ENCODE data around the gene SEC24D.

SEC24D gene

GRCh38 chr4:118751629-118752323, 84.2 kb downstream of the SEC24D start:
- no peaks in the 10 kb centered on the region for H3K9me3 ChIP-seq (ENCODE audit: control insufficient read depth, low read length)
- H3K27ac ChIP-seq (ENCODE audit: low read depth, low read length, severe bottlenecking), result no peak overlapping the region
- peaks cover 58% of the 10 kb centered on the region for H3K36me3 ChIP-seq (ENCODE audit: control insufficient read depth, insufficient read depth, low read length)
- WGBS, 2 experiments (ENCODE audit: insufficient coverage in 2 of 2), result 100% methylated on average over 1 of the region's 2 CpGs; no CpG with 5 or more reads in 1 of the 2 experiments
- no peak overlapping the region for H3K4me3 ChIP-seq (ENCODE audit: extremely low read depth, insufficient read depth, low read length, poor library complexity, severe bottlenecking)
- H3K4me1 ChIP-seq (ENCODE audit: control insufficient read depth, insufficient read depth, low read length, poor library complexity, severe bottlenecking), result no peaks in the 10 kb centered on the region

- Histone ChIP-seq H3K4me3 (ENCODE audit: extremely low read depth, insufficient read depth, low read length, poor library complexity, severe bottlenecking) (no peak overlapping the region), H3K27ac (ENCODE audit: low read depth, low read length, severe bottlenecking) (no peak overlapping the region), H3K4me1 (ENCODE audit: control insufficient read depth, insufficient read depth, low read length, poor library complexity, severe bottlenecking) (no peaks in the 10 kb centered on the region), H3K36me3 (ENCODE audit: control insufficient read depth, insufficient read depth, low read length) (peaks cover 68% of the 10 kb centered on the region), H3K9me3 (ENCODE audit: control insufficient read depth, low read length) (no peaks in the 10 kb centered on the region)
- WGBS, 2 experiments (ENCODE audit: insufficient coverage in 2 of 2), result 77 to 93% methylated on average over 3 of the region's 5 CpGs
Observed at GRCh38 chr4:118749347-118749988, 86.5 kb downstream of the SEC24D start.

GRCh38 chr4:118746251-118746919, 89.5 kb downstream of the SEC24D start:
- Histone ChIP-seq H3K4me1 (ENCODE audit: control insufficient read depth, insufficient read depth, low read length, poor library complexity, severe bottlenecking) (no peaks in the 10 kb centered on the region), H3K4me3 (ENCODE audit: extremely low read depth, insufficient read depth, low read length, poor library complexity, severe bottlenecking) (no peak overlapping the region), H3K27ac (ENCODE audit: low read depth, low read length, severe bottlenecking) (no peak overlapping the region), H3K36me3 (ENCODE audit: control insufficient read depth, insufficient read depth, low read length) (peaks cover 73% of the 10 kb centered on the region), H3K9me3 (ENCODE audit: control insufficient read depth, low read length) (no peaks in the 10 kb centered on the region)
- WGBS, 2 experiments (ENCODE audit: insufficient coverage in 2 of 2), result 71 to 88% methylated on average over 1 to 2 of the region's 2 CpGs

- H3K36me3 ChIP-seq (ENCODE audit: control insufficient read depth, insufficient read depth, low read length), result peaks cover 75% of the 10 kb centered on the region
- H3K9me3 ChIP-seq (ENCODE audit: control insufficient read depth, low read length), result no peaks in the 10 kb centered on the region
- WGBS, 2 experiments (ENCODE audit: insufficient coverage in 2 of 2), result 90 to 100% methylated on average over 1 of the region's 3 CpGs
- H3K4me3 ChIP-seq (ENCODE audit: extremely low read depth, insufficient read depth, low read length, poor library complexity, severe bottlenecking), result no peak overlapping the region
- no peaks in the 10 kb centered on the region for H3K4me1 ChIP-seq (ENCODE audit: control insufficient read depth, insufficient read depth, low read length, poor library complexity, severe bottlenecking)
- H3K27ac ChIP-seq (ENCODE audit: low read depth, low read length, severe bottlenecking), result no peak overlapping the region
Observed at GRCh38 chr4:118745357-118745756, 90.6 kb downstream of the SEC24D start.

GRCh38 chr4:118743867-118744266, 92.1 kb downstream of the SEC24D start:
- 94 to 100% methylated on average over 3 to 4 of the region's 4 CpGs for WGBS, 2 experiments (ENCODE audit: insufficient coverage in 2 of 2)
- Histone ChIP-seq H3K4me3 (ENCODE audit: extremely low read depth, insufficient read depth, low read length, poor library complexity, severe bottlenecking) (no peak overlapping the region), H3K4me1 (ENCODE audit: control insufficient read depth, insufficient read depth, low read length, poor library complexity, severe bottlenecking) (no peaks in the 10 kb centered on the region), H3K27ac (ENCODE audit: low read depth, low read length, severe bottlenecking) (no peak overlapping the region), H3K36me3 (ENCODE audit: control insufficient read depth, insufficient read depth, low read length) (peaks cover 77% of the 10 kb centered on the region), H3K9me3 (ENCODE audit: control insufficient read depth, low read length) (no peaks in the 10 kb centered on the region)

GRCh38 chr4:118742050-118742449, 93.9 kb downstream of the SEC24D start:
- Histone ChIP-seq H3K36me3 (ENCODE audit: control insufficient read depth, insufficient read depth, low read length) (peaks cover 72% of the 10 kb centered on the region), H3K9me3 (ENCODE audit: control insufficient read depth, low read length) (no peaks in the 10 kb centered on the region), H3K4me3 (ENCODE audit: extremely low read depth, insufficient read depth, low read length, poor library complexity, severe bottlenecking) (no peak overlapping the region), H3K27ac (ENCODE audit: low read depth, low read length, severe bottlenecking) (no peak overlapping the region), H3K4me1 (ENCODE audit: control insufficient read depth, insufficient read depth, low read length, poor library complexity, severe bottlenecking) (no peaks in the 10 kb centered on the region)

- peaks cover 70% of the 10 kb centered on the region for H3K36me3 ChIP-seq (ENCODE audit: control insufficient read depth, insufficient read depth, low read length)
- no peak overlapping the region for H3K27ac ChIP-seq (ENCODE audit: low read depth, low read length, severe bottlenecking)
- H3K4me1 ChIP-seq (ENCODE audit: control insufficient read depth, insufficient read depth, low read length, poor library complexity, severe bottlenecking), result no peaks in the 10 kb centered on the region
- no peak overlapping the region for H3K4me3 ChIP-seq (ENCODE audit: extremely low read depth, insufficient read depth, low read length, poor library complexity, severe bottlenecking)
- no peaks in the 10 kb centered on the region for H3K9me3 ChIP-seq (ENCODE audit: control insufficient read depth, low read length)
- 81 to 100% methylated on average over 3 of the region's 6 CpGs for WGBS, 2 experiments (ENCODE audit: insufficient coverage in 2 of 2)
Observed at GRCh38 chr4:118741301-118741855, 94.5 kb downstream of the SEC24D start.

GRCh38 chr4:118740869-118741268, 95.1 kb downstream of the SEC24D start:
- H3K36me3 ChIP-seq (ENCODE audit: control insufficient read depth, insufficient read depth, low read length), result peaks cover 73% of the 10 kb centered on the region

GRCh38 chr4:118739022-118739713, 96.8 kb downstream of the SEC24D start:
- no peaks in the 10 kb centered on the region for H3K4me1 ChIP-seq (ENCODE audit: control insufficient read depth, insufficient read depth, low read length, poor library complexity, severe bottlenecking)
- peaks cover 78% of the 10 kb centered on the region for H3K36me3 ChIP-seq (ENCODE audit: control insufficient read depth, insufficient read depth, low read length)
- no peak overlapping the region for H3K27ac ChIP-seq (ENCODE audit: low read depth, low read length, severe bottlenecking)
- H3K4me3 ChIP-seq (ENCODE audit: extremely low read depth, insufficient read depth, low read length, poor library complexity, severe bottlenecking), result no peak overlapping the region
- 67 to 86% methylated on average over 1 to 2 of the region's 2 CpGs for WGBS, 2 experiments (ENCODE audit: insufficient coverage in 2 of 2)
- no peaks in the 10 kb centered on the region for H3K9me3 ChIP-seq (ENCODE audit: control insufficient read depth, low read length)

More at GRCh38 chr4:118740869-118741268, 95.1 kb downstream of the SEC24D start:
- Histone ChIP-seq H3K4me3 (ENCODE audit: extremely low read depth, insufficient read depth, low read length, poor library complexity, severe bottlenecking) (no peak overlapping the region), H3K4me1 (ENCODE audit: control insufficient read depth, insufficient read depth, low read length, poor library complexity, severe bottlenecking) (no peaks in the 10 kb centered on the region), H3K27ac (ENCODE audit: low read depth, low read length, severe bottlenecking) (no peak overlapping the region), H3K9me3 (ENCODE audit: control insufficient read depth, low read length) (no peaks in the 10 kb centered on the region)
- WGBS, 2 experiments (ENCODE audit: insufficient coverage in 2 of 2), result no CpG with 5 or more reads among the region's 5 CpGs

- 90 to 93% methylated on average over 3 of the region's 3 CpGs for WGBS, 2 experiments (ENCODE audit: insufficient coverage in 2 of 2)
- peaks cover 73% of the 10 kb centered on the region for H3K36me3 ChIP-seq (ENCODE audit: control insufficient read depth, insufficient read depth, low read length)
- no peaks in the 10 kb centered on the region for H3K9me3 ChIP-seq (ENCODE audit: control insufficient read depth, low read length)
- no peak overlapping the region for H3K4me3 ChIP-seq (ENCODE audit: extremely low read depth, insufficient read depth, low read length, poor library complexity, severe bottlenecking)
- no peaks in the 10 kb centered on the region for H3K4me1 ChIP-seq (ENCODE audit: control insufficient read depth, insufficient read depth, low read length, poor library complexity, severe bottlenecking)
- no peak overlapping the region for H3K27ac ChIP-seq (ENCODE audit: low read depth, low read length, severe bottlenecking)
Observed at GRCh38 chr4:118738090-118738489, 97.8 kb downstream of the SEC24D start.
